ENCODE results near the gene TNFRSF1B. TPM values are rescaled to one million over a fixed set of nuclear protein-coding genes. Genes with fewer than 3 reads are reported as not detected.

TNFRSF1B gene
- total RNA-seq, 1 donor from 2014 or later: 16.8 TPM

- ATAC-seq (no peak), DNase-seq (ENCODE audit: low spot score) (no peak)
Observed at GRCh38 chr1:12155328-12155727, 11.5 kb upstream of the TNFRSF1B start.

- peak; percentile 74 for ATAC-seq
- no peak for DNase-seq (ENCODE audit: low spot score)
Observed at GRCh38 chr1:12157366-12158231, 9.2 kb upstream of the TNFRSF1B start.

- ATAC-seq (peak; percentile 14), DNase-seq (ENCODE audit: low spot score) (no peak)
Observed at GRCh38 chr1:12158357-12159092, 8.3 kb upstream of the TNFRSF1B start.

- ATAC-seq: no peak
- DNase-seq (ENCODE audit: low spot score): no peak
Observed at GRCh38 chr1:12159816-12160215, 7.0 kb upstream of the TNFRSF1B start.

GRCh38 chr1:12161324-12161661, 5.5 kb upstream of the TNFRSF1B start:
- DNase-seq (ENCODE audit: low spot score) (no peak), ATAC-seq (no peak)

- ATAC-seq (peak; percentile 46), DNase-seq (ENCODE audit: low spot score) (peak; percentile 77)
Observed at GRCh38 chr1:12161662-12162458, 4.9 kb upstream of the TNFRSF1B start.

GRCh38 chr1:12162459-12163137, 4.2 kb upstream of the TNFRSF1B start:
- DNase-seq (ENCODE audit: low spot score) (no peak), ATAC-seq (no peak)

GRCh38 chr1:12163210-12163609, 3.6 kb upstream of the TNFRSF1B start:
- no peak for DNase-seq (ENCODE audit: low spot score)
- ATAC-seq: no peak

- ATAC-seq (no peak), DNase-seq (ENCODE audit: low spot score) (no peak)
Observed at GRCh38 chr1:12164210-12164609, 2.6 kb upstream of the TNFRSF1B start.

GRCh38 chr1:12165342-12165741, 1.4 kb upstream of the TNFRSF1B start:
- no peak for ATAC-seq
- no peak for DNase-seq (ENCODE audit: low spot score)

- ATAC-seq: peak; percentile 24
- no peak for DNase-seq (ENCODE audit: low spot score)
Observed at GRCh38 chr1:12167493-12168429, 970 bp downstream of the TNFRSF1B start.

- no peak for DNase-seq (ENCODE audit: low spot score)
Observed at GRCh38 chr1:12168451-12169160, 1.8 kb downstream of the TNFRSF1B start.

GRCh38 chr1:12169442-12170135, 2.8 kb downstream of the TNFRSF1B start:
- DNase-seq (ENCODE audit: low spot score): no peak
- ATAC-seq: no peak

More at GRCh38 chr1:12168451-12169160, 1.8 kb downstream of the TNFRSF1B start:
- ATAC-seq: no peak

- ATAC-seq: peak; percentile 72
Observed at GRCh38 chr1:12170263-12170671, 3.5 kb downstream of the TNFRSF1B start.

GRCh38 chr1:12171206-12172041, 4.6 kb downstream of the TNFRSF1B start:
- ATAC-seq: no peak
- DNase-seq (ENCODE audit: low spot score): no peak

More at GRCh38 chr1:12170263-12170671, 3.5 kb downstream of the TNFRSF1B start:
- DNase-seq (ENCODE audit: low spot score): peak; percentile 98

- no peak for DNase-seq (ENCODE audit: low spot score)
Observed at GRCh38 chr1:12172042-12172851, 5.5 kb downstream of the TNFRSF1B start.

More at GRCh38 chr1:12172042-12172851, 5.5 kb downstream of the TNFRSF1B start:
- no peak for ATAC-seq
